Measurements from ENCODE around the gene TCN2. TPM values are rescaled to one million over a fixed set of nuclear protein-coding genes. Genes with fewer than 3 reads are reported as not detected.

TCN2 gene
- total and polyA plus RNA-seq, 9 of the 15 experiments (the other 6 are each of a cell fraction or from before 2014, with no cell fraction given) = 0.88 to 5.4 (median 1.7) TPM

GRCh38 chr22:30614268-30614667, 7.3 kb downstream of the TCN2 start:
- Histone ChIP-seq H3K9me3 (replicated peaks; ENCODE audit: control insufficient read depth, insufficient read depth, low read depth, low read length) (no peaks in the 10 kb centered on the region), H3K36me3 (ENCODE audit: control insufficient read depth, insufficient read depth, low read length) (no peaks in the 10 kb centered on the region), H2AFZ (ENCODE audit: low read depth, low read length) (no peak overlapping the region), H3K9me1 (ENCODE audit: control insufficient read depth, insufficient read depth, low read length) (no peaks in the 10 kb centered on the region), H3K4me3 (no peak overlapping the region), H3K9ac (ENCODE audit: insufficient read depth in 1 of 2, low read depth in 2 of 2, low read length in 2 of 2) (no peak overlapping the region), H4K20me1 (replicated peaks; ENCODE audit: control insufficient read depth, insufficient read depth, low read length) (no peaks in the 10 kb centered on the region), H3K27me3 (ENCODE audit: control insufficient read depth in 2 of 2, insufficient read depth in 2 of 2, low read length in 2 of 2) (no peaks in the 10 kb centered on the region), H3K4me2 (ENCODE audit: insufficient read depth, low read length) (no peak overlapping the region), H3K4me1 (replicated peaks in 1 of 2; ENCODE audit: control insufficient read depth in 2 of 2, insufficient read depth in 2 of 2, low read length in 2 of 2) (peaks cover 3 to 9% of the 10 kb centered on the region in 2 experiments; a peak in 4 of 5 replicates), H3K27ac (ENCODE audit: extremely low read depth, low read depth, low read length) (no peak overlapping the region), H3K79me2 (ENCODE audit: control insufficient read depth, insufficient read depth, low read length) (no peaks in the 10 kb centered on the region)
- DNase-seq (ENCODE audit: extremely low read depth in 1 of 4, low spot score in 3 of 4) = no peak
- BruUV-seq (replicated peaks) = no TSS peak
- WGBS (ENCODE audit: insufficient coverage, low coverage, missing lambda C conversion rate) = 39% methylated on average over 2 of the region's 7 CpGs
- intact Hi-C loops (cut with micrococcal nuclease) = no loop called here
- in situ Hi-C loops (cut with MboI) = no loop called here
- ChIA-PET CTCF (ENCODE audit: low intra/inter-chr PET ratio) (no interaction called here), POLR2A (no interaction called here)
- TF ChIP-seq, protein P1, sequence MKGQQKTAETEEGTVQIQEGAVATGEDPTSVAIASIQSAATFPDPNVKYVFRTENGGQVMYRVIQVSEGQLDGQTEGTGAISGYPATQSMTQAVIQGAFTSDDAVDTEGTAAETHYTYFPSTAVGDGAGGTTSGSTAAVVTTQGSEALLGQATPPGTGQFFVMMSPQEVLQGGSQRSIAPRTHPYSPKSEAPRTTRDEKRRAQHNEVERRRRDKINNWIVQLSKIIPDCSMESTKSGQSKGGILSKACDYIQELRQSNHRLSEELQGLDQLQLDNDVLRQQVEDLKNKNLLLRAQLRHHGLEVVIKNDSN (CRISPR knock-in tag; IDR thresholded peaks at IDR 0.05) = no peak
- TF ChIP-seq RBM25 (IDR thresholded peaks at IDR 0.05; ENCODE audit: low read depth, low read length, severe bottlenecking) = no peak
- TF ChIP-seq NR2F6 (CRISPR knock-in tag; IDR thresholded peaks at IDR 0.05) = no peak
- no peak for TF ChIP-seq GABPB1 (CRISPR knock-in tag; IDR thresholded peaks at IDR 0.05)
- TF ChIP-seq KLF16 (IDR thresholded peaks at IDR 0.05) = no peak
- TF ChIP-seq, protein P2, sequence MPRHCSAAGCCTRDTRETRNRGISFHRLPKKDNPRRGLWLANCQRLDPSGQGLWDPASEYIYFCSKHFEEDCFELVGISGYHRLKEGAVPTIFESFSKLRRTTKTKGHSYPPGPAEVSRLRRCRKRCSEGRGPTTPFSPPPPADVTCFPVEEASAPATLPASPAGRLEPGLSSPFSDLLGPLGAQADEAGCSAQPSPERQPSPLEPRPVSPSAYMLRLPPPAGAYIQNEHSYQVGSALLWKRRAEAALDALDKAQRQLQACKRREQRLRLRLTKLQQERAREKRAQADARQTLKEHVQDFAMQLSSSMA (CRISPR knock-in tag; IDR thresholded peaks at IDR 0.05) = no peak
- TF ChIP-seq CHCHD3 (CRISPR knock-in tag; IDR thresholded peaks at IDR 0.05) = no peak
- FAIRE-seq = no peak
- no peak for ATAC-seq

All from K562 (cell line).